ENCODE results near the gene PIGW. TPM values are rescaled to one million over a fixed set of nuclear protein-coding genes. Genes with fewer than 3 reads are reported as not detected.

The PIGW gene
- total RNA-seq, 1 donor from 2014 or later, result 3.2 TPM

DNA sequence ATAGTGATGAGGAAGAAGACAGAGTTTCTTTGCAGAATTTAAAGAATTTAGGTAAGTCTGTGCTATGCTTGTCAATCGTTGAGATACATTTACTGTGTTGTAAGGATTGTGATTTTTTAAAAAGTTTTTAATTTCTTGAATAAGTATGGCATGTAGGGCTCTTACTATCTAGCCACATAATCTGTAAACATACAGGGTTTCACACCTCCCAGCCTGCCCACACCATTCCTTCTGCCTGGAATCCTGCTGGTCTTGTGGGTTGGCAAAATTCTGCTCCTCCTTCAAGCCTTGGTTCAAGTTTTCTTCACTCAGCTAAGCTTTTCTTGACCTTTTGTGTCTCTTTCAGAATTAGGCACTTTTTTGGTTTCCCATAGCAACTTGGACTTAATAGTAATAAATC, 40.8 kb upstream of the PIGW start:
- TF ChIP-seq, protein P1, sequence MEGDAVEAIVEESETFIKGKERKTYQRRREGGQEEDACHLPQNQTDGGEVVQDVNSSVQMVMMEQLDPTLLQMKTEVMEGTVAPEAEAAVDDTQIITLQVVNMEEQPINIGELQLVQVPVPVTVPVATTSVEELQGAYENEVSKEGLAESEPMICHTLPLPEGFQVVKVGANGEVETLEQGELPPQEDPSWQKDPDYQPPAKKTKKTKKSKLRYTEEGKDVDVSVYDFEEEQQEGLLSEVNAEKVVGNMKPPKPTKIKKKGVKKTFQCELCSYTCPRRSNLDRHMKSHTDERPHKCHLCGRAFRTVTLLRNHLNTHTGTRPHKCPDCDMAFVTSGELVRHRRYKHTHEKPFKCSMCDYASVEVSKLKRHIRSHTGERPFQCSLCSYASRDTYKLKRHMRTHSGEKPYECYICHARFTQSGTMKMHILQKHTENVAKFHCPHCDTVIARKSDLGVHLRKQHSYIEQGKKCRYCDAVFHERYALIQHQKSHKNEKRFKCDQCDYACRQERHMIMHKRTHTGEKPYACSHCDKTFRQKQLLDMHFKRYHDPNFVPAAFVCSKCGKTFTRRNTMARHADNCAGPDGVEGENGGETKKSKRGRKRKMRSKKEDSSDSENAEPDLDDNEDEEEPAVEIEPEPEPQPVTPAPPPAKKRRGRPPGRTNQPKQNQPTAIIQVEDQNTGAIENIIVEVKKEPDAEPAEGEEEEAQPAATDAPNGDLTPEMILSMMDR (IDR thresholded peaks at IDR 0.05), result no peak
- TF ChIP-seq POLR2A (IDR thresholded peaks at IDR 0.05) (no peak), POLR2AphosphoS5 (IDR thresholded peaks at IDR 0.05; ENCODE audit: insufficient read depth in 1 of 2, low read depth in 1 of 2) (no peak)
- DNase-seq (ENCODE audit: extremely low spot score in 2 of 2), result no peak

DNA sequence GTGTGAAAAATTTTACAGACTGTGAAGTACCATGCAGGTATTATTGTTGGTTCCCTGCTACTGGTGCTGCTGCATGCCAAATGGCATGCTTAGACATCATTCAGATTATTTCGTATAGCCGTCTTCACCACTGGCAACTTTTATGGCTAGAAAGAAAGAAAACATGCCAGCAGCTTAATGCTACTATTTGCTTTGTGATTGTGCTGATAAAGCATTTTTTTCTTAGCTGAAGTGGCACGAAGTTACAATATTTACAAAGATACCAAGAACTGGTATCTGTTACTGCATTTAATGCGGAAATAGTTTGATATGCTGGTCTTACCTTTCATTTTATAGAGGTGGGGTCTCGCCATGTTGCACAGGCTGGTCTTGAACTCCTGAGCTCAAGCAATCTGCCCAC, 40.1 kb upstream of the PIGW start:
- intact Hi-C loops (cut with DNase I), result no loop called here
- no peaks in the 10 kb centered on the region for H3K27me3 ChIP-seq
- TF ChIP-seq, protein P1 (IDR thresholded peaks at IDR 0.05), result no peak
- TF ChIP-seq POLR2AphosphoS5 (IDR thresholded peaks at IDR 0.05; ENCODE audit: insufficient read depth in 1 of 2, low read depth in 1 of 2) (no peak), POLR2A (IDR thresholded peaks at IDR 0.05) (no peak)
- peaks cover 0 to 57% of the 10 kb centered on the region in 2 donors for H3K36me3 ChIP-seq
- DNase-seq (ENCODE audit: extremely low spot score in 2 of 2), result no peak
- H3K4me1 ChIP-seq, result no peaks in the 10 kb centered on the region
- no peak overlapping the region for H3K27ac ChIP-seq
- no peak overlapping the region for H3K4me3 ChIP-seq
- H3K9me3 ChIP-seq, result no peaks in the 10 kb centered on the region

More for the DNA sequence above, 40.8 kb upstream of the PIGW start:
- Histone ChIP-seq H3K4me1 (peaks cover 6% of the 10 kb centered on the region), H3K9me3 (no peaks in the 10 kb centered on the region), H3K36me3 (peaks cover 0 to 57% of the 10 kb centered on the region in 2 donors), H3K4me3 (no peak overlapping the region), H3K27ac (no peak overlapping the region), H3K27me3 (no peaks in the 10 kb centered on the region)
- intact Hi-C loops (cut with DNase I), result no loop called here

DNA sequence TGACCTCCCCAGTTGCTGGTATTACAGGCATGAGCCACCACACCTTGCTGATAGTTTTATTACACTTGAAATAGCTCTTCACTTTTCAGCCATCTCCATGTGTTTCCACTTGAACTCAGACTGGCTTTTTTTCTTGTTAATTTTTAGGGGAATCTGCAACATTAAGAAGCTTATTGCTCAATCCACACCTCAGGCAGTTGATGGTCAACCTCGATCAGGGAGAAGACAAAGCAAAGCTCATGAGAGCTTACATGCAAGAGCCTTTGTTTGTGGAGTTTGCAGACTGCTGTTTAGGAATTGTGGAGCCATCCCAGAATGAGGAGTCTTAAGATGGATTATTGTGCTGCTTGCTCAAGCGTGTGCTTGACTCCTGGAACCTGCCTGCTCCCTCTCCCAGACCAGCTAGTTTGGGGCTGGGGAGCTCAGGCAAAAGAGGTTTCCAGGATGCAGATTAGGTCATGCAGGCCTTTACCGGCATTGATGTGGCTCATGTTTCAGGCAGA, 39.7 kb upstream of the PIGW start:
- no peaks in the 10 kb centered on the region for H3K9me3 ChIP-seq
- no peak overlapping the region for H3K27ac ChIP-seq
- peaks cover 0 to 57% of the 10 kb centered on the region in 2 donors for H3K36me3 ChIP-seq
- TF ChIP-seq POLR2A (IDR thresholded peaks at IDR 0.05) (no peak), POLR2AphosphoS5 (IDR thresholded peaks at IDR 0.05; ENCODE audit: insufficient read depth in 1 of 2, low read depth in 1 of 2) (no peak)
- TF ChIP-seq, protein P1 (IDR thresholded peaks at IDR 0.05), result no peak
- H3K4me3 ChIP-seq, result no peak overlapping the region
- intact Hi-C loops (cut with DNase I), result no loop called here
- no peak for DNase-seq (ENCODE audit: extremely low spot score in 2 of 2)
- no peaks in the 10 kb centered on the region for H3K4me1 ChIP-seq
- H3K27me3 ChIP-seq, result no peaks in the 10 kb centered on the region

DNA sequence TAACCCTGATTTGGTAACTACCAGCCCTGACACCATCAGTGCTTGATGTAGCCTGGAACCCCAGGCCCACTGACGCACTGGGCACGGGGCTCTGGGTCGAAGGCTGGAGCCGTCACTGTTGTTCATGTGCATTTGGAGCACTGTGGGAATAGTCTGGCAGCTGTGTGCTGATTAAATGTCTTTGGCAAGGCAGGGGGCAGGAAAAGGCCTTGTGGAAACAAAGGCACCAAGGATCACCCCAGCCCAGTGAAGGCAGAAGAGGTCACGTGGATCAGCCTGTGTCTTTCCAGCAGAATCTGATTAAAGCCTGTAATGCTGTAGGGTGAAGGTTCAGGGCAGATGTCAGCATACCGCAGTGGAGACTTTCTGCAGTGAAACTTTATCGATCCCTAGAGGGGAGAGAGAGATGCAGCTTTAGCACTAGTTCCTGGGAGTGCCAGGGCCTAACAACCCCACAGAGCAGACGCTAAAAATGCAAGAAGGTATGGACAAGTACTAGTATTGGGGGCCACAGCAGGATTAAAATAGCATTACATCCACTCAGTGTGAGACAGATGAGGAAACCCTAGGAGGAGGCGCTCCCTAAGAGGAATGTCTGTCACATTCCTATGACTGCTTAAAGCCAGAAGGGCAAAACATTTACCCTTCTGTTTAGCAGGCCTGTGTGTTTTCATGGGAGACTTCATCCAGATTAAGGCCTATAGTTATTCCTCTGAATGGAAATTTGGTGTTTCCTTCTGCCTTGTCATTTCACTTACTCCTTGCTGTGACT, 38.6 kb upstream of the PIGW start:
- no peak overlapping the region for H3K4me3 ChIP-seq
- no peaks in the 10 kb centered on the region for H3K9me3 ChIP-seq
- no peaks in the 10 kb centered on the region for H3K27me3 ChIP-seq
- intact Hi-C loops (cut with DNase I), result no loop called here
- TF ChIP-seq, protein P1 (IDR thresholded peaks at IDR 0.05), result no peak
- TF ChIP-seq POLR2AphosphoS5 (IDR thresholded peaks at IDR 0.05; ENCODE audit: insufficient read depth in 1 of 2, low read depth in 1 of 2) (no peak), POLR2A (IDR thresholded peaks at IDR 0.05) (no peak)
- no peak overlapping the region for H3K27ac ChIP-seq
- DNase-seq (ENCODE audit: extremely low spot score in 2 of 2), result no peak
- no peaks in the 10 kb centered on the region for H3K4me1 ChIP-seq
- H3K36me3 ChIP-seq, result peaks cover 0 to 64% of the 10 kb centered on the region in 2 donors

DNA sequence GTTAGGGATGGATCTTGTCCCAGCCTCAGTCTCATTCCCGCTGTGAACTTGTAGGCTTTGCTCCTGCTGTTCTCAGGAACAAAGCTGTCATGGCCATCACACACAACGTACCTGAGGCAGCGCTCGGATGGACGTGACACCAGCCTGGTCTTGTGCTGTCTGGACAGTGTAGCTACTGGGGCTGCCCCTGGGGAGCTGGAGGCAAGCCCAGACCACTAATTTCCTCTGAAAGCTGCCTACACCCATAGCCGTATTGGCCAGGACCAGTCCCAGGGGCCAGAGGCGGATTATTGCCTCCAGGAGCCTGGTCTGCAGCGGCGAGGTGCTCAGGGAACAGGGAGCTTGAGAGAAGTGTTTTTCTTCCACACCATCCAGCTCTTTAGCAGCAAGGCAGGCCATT, 36.6 kb upstream of the PIGW start:
- H3K36me3 ChIP-seq, result peaks cover 0 to 62% of the 10 kb centered on the region in 2 donors
- intact Hi-C loops (cut with DNase I), result no loop called here
- no peak overlapping the region for H3K27ac ChIP-seq
- H3K4me1 ChIP-seq, result no peaks in the 10 kb centered on the region
- no peaks in the 10 kb centered on the region for H3K9me3 ChIP-seq
- no peaks in the 10 kb centered on the region for H3K27me3 ChIP-seq
- TF ChIP-seq, protein P1 (IDR thresholded peaks at IDR 0.05), result no peak
- TF ChIP-seq POLR2A (IDR thresholded peaks at IDR 0.05), result no peak
- TF ChIP-seq POLR2AphosphoS5 (IDR thresholded peaks at IDR 0.05; ENCODE audit: insufficient read depth in 1 of 2, low read depth in 1 of 2), result no peak
- DNase-seq (ENCODE audit: extremely low spot score in 2 of 2), result no peak
- no peak overlapping the region for H3K4me3 ChIP-seq
